Gastrocnemius medialis (tissue), 4 donors: ENCODE measurements around the gene SHROOM4. TPM values are rescaled to one million over a fixed set of nuclear protein-coding genes. Genes with fewer than 3 reads are reported as not detected.

Experiments used
- ATAC-seq, 2 donors: fragments of 150-250 bp; one replicate each; pipeline ENCODE4 v1.9.1; 2016
- DNase-seq, 2 donors: peaks; one replicate each; pipeline ENCODE4 v3.0.0-alpha.2; 2019
- H3K27ac ChIP-seq, 4 donors: fragments of 200-600 bp; sonication (generic); 1 replicate in 1 of 4; 2 replicates in 3 of 4; pipeline ENCODE4 v1.5.1; 2016 to 2018; ENCODE audit warnings: mild to moderate bottlenecking in 2 of 4, moderate library complexity in 1 of 4
- H3K27me3 ChIP-seq, 3 donors: fragments of 200-600 bp; sonication (generic) in 2 of 3; 1 replicate in 1 of 3; 2 replicates in 2 of 3; pipeline versions ENCODE4 v1.5.1 to v1.6.0; 2016 to 2019; ENCODE audit warnings: mild to moderate bottlenecking in 1 of 3, moderate library complexity in 1 of 3
- H3K36me3 ChIP-seq, 2 donors: fragments of 200-600 bp; sonication (generic) in 1 of 2; one replicate each; pipeline ENCODE4 v1.5.1; 2017 to 2018
- H3K4me1 ChIP-seq, 2 donors: fragments of 200-600 bp; sonication (generic) in 1 of 2; one replicate each; pipeline ENCODE4 v1.5.1; 2016 to 2017; ENCODE audit warnings: mild to moderate bottlenecking in 2 of 2
- H3K4me3 ChIP-seq, 4 donors: fragments of 200-600 bp; sonication (generic) in 3 of 4; 1 replicate in 1 of 4; 2 replicates in 3 of 4; pipeline ENCODE4 v1.5.1; 2016 to 2019; ENCODE audit warnings: mild to moderate bottlenecking in 2 of 4
- H3K9me3 ChIP-seq, 3 donors: fragments of 200-600 bp; sonication (generic) in 2 of 3; 1 replicate in 1 of 3; 2 replicates in 2 of 3; pipeline ENCODE4 v1.5.1; 2016 to 2019
- CTCF ChIP-seq, 5 experiments: fragments of 450-650 bp in 3 of 5; fragments of 200-600 bp in 2 of 5; sonication (generic) in 2 of 5; IDR thresholded peaks in 4 of 5; conservative IDR thresholded peaks in 1 of 5; 1 replicate in 4 of 5; 2 replicates in 1 of 5; pipeline ENCODE4 v1.5.1; 2016 to 2019; ENCODE audit warnings: antibody characterized with exemption in 5 of 5, mild to moderate bottlenecking in 3 of 5, moderate library complexity in 3 of 5
- POLR2A ChIP-seq, 2 donors: fragments of 450-650 bp; IDR thresholded peaks; one replicate each; pipeline ENCODE4 v1.6.1; 2017; ENCODE audit warnings: antibody characterized with exemption in 2 of 2, mild to moderate bottlenecking in 2 of 2, moderate library complexity in 2 of 2
- in situ Hi-C, 4 donors: fragments of 200-750 bp; cut with MboI; loops; one replicate each; pipeline versions ENCODE4 v1.15.0 to v1.8.0; 2017; ENCODE audit warnings: low sequenced_read_pairs in 4 of 4
- intact Hi-C: fragments of 100-400 bp; cut with DNase I; formaldehyde crosslinking; loops from one replicate; pipeline ENCODE4 v1.15.1; 2023; ENCODE audit warnings: low total_unique reads
- total RNA-seq, 4 donors: library from RNA; depleted of rRNA; stranded (reverse); fragments of >200 nt; gene quantifications; one replicate each; pipeline versions ENCODE4 v1.1.0 to v1.2.3, GENCODE V29; 2016

Gene SHROOM4
- total RNA-seq, 4 donors from 2014 or later: 3.8 to 6.1 (median 4.5) TPM

GRCh38 chrX:50627696-50628095 is 186.3 kb downstream of the SHROOM4 start:
- H3K27ac ChIP-seq: no peak overlapping the region
- TF ChIP-seq CTCF (IDR thresholded peaks at IDR 0.05 in 4 of 5, conservative IDR thresholded peaks at IDR 0.05 in 1 of 5): no peak
- TF ChIP-seq POLR2A (IDR thresholded peaks at IDR 0.05): no peak
- intact Hi-C loops: no loop called here
- H3K4me1 ChIP-seq: no peaks in the 10 kb centered on the region
- H3K4me3 ChIP-seq: no peak overlapping the region
- in situ Hi-C loops: no loop called here
- ATAC-seq (no peak), DNase-seq (no peak)
- no peaks in the 10 kb centered on the region for H3K9me3 ChIP-seq
- H3K27me3 ChIP-seq: no peaks in the 10 kb centered on the region
- no peaks in the 10 kb centered on the region for H3K36me3 ChIP-seq

GRCh38 chrX:50626432-50626831 is 187.6 kb downstream of the SHROOM4 start:
- H3K4me1 ChIP-seq: no peaks in the 10 kb centered on the region
- ATAC-seq: no peak
- H3K4me3 ChIP-seq: no peak overlapping the region
- H3K9me3 ChIP-seq: no peaks in the 10 kb centered on the region
- H3K36me3 ChIP-seq: no peaks in the 10 kb centered on the region
- DNase-seq: no peak
- in situ Hi-C loops (no loop called here), intact Hi-C loops (no loop called here)
- no peaks in the 10 kb centered on the region for H3K27me3 ChIP-seq
- TF ChIP-seq CTCF (IDR thresholded peaks at IDR 0.05 in 4 of 5, conservative IDR thresholded peaks at IDR 0.05 in 1 of 5) (no peak), POLR2A (IDR thresholded peaks at IDR 0.05) (no peak)
- no peak overlapping the region for H3K27ac ChIP-seq

GRCh38 chrX:50622751-50623150 is 191.2 kb downstream of the SHROOM4 start:
- Histone ChIP-seq H3K9me3 (no peaks in the 10 kb centered on the region), H3K27me3 (no peaks in the 10 kb centered on the region), H3K4me3 (no peak overlapping the region), H3K4me1 (no peaks in the 10 kb centered on the region), H3K27ac (no peak overlapping the region), H3K36me3 (no peaks in the 10 kb centered on the region)
- in situ Hi-C loops: no loop called here
- intact Hi-C loops: no loop called here
- no peak for ATAC-seq
- no peak for TF ChIP-seq POLR2A (IDR thresholded peaks at IDR 0.05)
- no peak for DNase-seq

GRCh38 chrX:50618788-50619558 is 195.0 kb downstream of the SHROOM4 start:
- Histone ChIP-seq H3K27me3 (no peaks in the 10 kb centered on the region), H3K36me3 (no peaks in the 10 kb centered on the region), H3K4me1 (no peaks in the 10 kb centered on the region), H3K4me3 (no peak overlapping the region), H3K27ac (peak overlapping the region in 2 of 4 donors; percentile 31 to 35), H3K9me3 (no peaks in the 10 kb centered on the region)
- ATAC-seq (peak in 1 of 2 donors; percentile 30), DNase-seq (no peak)
- intact Hi-C loops (no loop called here), in situ Hi-C loops (no loop called here)
- TF ChIP-seq POLR2A (IDR thresholded peaks at IDR 0.05): no peak
- TF ChIP-seq CTCF (IDR thresholded peaks at IDR 0.05 in 4 of 5, conservative IDR thresholded peaks at IDR 0.05 in 1 of 5): no peak

GRCh38 chrX:50617183-50617582 is 196.8 kb downstream of the SHROOM4 start:
- H3K4me1 ChIP-seq: no peaks in the 10 kb centered on the region
- H3K27me3 ChIP-seq: no peaks in the 10 kb centered on the region
- intact Hi-C loops: no loop called here
- in situ Hi-C loops: no loop called here
- H3K9me3 ChIP-seq: no peaks in the 10 kb centered on the region
- no peak overlapping the region for H3K27ac ChIP-seq
- TF ChIP-seq CTCF (IDR thresholded peaks at IDR 0.05 in 4 of 5, conservative IDR thresholded peaks at IDR 0.05 in 1 of 5) (no peak), POLR2A (IDR thresholded peaks at IDR 0.05) (no peak)
- no peaks in the 10 kb centered on the region for H3K36me3 ChIP-seq
- H3K4me3 ChIP-seq: no peak overlapping the region
- DNase-seq (no peak), ATAC-seq (no peak)
